Omental fat pad (tissue), 4 donors: Measurements from ENCODE around the gene BOD1. TPM values are rescaled to one million over a fixed set of nuclear protein-coding genes. Genes with fewer than 3 reads are reported as not detected.

ENCODE experiments used
- ATAC-seq: fragments of 150-250 bp; one replicate; pipeline ENCODE4 v1.9.1; 2016; ENCODE audit warnings: mild to moderate bottlenecking, moderate library complexity; ENCODE audit not compliant: low FRiP score
- DNase-seq: peaks from one replicate; pipeline ENCODE4 v3.0.0-alpha.2; 2019; ENCODE audit warnings: low spot score
- total RNA-seq, 4 donors: library from RNA; depleted of rRNA; stranded (reverse); fragments of >200 nt; gene quantifications; one replicate each; pipeline ENCODE4 v1.1.0, GENCODE V29; 2016
- TF ChIP-seq, protein P1 (sequence below), 3 donors: fragments of 450-650 bp; IDR thresholded peaks; one replicate each; pipeline ENCODE4 v1.5.1; 2016 to 2017; ENCODE audit warnings: antibody characterized with exemption in 3 of 3, mild to moderate bottlenecking in 3 of 3, moderate library complexity in 2 of 3

The BOD1 gene
- total RNA-seq, 4 donors from 2014 or later, result 52.9 to 63.1 (median 57.8) TPM

DNA sequence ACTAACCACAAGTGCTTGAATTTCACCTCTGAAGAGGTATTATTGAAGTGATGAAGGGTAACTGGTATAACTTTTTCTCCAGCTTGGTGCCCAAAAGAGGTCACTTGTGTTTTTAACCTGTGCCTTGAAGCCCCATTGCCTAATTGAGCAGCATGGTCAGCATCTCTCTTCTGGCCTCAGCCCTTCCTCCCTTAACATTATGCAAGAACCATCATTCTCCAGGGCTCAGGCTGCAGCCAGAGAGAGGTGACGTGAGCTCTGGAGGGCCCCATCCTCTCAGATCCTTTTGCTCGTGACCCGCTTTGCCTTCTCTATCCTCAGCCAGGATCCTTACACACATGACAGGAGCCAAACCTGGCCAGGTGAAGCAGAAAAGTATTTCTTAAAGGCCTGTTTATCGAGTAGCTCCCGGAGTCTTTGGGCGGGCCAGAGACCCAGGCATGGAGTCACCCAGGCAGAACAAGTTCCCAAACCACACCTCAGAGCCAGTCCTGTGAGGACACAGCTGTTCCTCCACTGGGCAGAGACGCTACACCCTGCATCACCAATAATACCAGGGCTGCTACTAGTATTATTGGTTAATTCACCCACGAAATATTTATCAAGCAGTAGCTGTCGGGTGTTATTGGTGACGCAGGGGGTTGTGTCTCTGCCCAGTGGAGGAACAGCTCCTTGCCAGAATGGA lies 29.6 kb upstream of the BOD1 start:
- DNase-seq (no peak), ATAC-seq (no peak)
- TF ChIP-seq, protein P1, sequence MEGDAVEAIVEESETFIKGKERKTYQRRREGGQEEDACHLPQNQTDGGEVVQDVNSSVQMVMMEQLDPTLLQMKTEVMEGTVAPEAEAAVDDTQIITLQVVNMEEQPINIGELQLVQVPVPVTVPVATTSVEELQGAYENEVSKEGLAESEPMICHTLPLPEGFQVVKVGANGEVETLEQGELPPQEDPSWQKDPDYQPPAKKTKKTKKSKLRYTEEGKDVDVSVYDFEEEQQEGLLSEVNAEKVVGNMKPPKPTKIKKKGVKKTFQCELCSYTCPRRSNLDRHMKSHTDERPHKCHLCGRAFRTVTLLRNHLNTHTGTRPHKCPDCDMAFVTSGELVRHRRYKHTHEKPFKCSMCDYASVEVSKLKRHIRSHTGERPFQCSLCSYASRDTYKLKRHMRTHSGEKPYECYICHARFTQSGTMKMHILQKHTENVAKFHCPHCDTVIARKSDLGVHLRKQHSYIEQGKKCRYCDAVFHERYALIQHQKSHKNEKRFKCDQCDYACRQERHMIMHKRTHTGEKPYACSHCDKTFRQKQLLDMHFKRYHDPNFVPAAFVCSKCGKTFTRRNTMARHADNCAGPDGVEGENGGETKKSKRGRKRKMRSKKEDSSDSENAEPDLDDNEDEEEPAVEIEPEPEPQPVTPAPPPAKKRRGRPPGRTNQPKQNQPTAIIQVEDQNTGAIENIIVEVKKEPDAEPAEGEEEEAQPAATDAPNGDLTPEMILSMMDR (IDR thresholded peaks at IDR 0.05), result no peak

DNA sequence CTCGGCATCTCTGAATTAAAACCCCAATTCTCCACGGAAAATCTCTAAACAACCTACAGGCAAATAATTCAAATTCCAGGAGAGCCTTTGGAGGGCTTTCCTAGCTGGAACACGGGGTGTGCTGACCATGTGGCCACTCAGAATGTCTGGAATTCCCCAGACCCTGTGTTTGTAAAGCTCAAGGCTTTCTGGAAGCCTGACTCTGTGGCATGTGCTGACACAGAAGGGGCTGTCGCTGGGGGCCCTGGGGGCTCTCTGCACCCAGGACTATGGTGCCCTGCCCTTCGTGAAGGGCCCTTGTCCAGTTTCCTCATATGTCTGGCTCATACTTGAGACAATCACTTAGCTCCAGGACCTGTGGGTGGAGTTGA lies 29.0 kb upstream of the BOD1 start:
- DNase-seq, result no peak
- TF ChIP-seq, protein P1 (IDR thresholded peaks at IDR 0.05), result no peak
- no peak for ATAC-seq

DNA sequence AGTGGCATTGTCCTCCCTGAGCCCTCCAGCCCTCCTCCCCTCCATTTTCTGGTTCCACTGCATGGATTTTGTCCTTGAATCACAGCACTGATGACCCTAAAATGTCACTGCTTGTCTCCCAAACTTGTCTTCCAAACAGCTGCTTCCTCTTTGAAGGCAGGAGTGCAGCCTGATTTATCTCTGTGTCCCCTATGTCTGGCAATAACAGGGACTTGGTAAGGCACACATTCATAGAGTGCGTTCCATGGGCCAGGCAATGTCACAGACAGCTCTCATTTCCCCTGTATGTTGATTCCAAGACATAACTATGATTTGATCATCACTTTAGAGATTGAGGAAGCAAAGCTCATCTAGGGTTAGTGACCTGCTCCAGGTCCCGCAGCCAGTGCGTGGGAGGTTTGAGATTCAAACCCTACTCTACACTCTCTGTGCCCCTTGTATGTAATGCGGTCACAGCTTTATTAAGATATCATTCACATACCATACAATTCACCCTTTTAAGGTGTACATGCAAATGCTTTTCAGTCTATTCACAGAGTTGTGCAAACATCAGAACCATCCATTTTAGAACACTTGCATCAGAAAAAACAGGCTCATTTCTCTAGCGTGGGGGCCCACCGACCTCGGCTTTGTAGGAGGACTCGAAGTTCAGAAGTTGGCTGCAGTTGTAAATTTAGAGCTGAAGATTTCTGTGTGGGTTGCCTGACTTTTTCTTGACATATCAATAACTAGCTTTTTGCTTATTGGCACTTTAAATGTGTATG lies 28.4 kb upstream of the BOD1 start:
- DNase-seq (no peak), ATAC-seq (no peak)
- TF ChIP-seq, protein P1 (IDR thresholded peaks at IDR 0.05), result no peak

DNA sequence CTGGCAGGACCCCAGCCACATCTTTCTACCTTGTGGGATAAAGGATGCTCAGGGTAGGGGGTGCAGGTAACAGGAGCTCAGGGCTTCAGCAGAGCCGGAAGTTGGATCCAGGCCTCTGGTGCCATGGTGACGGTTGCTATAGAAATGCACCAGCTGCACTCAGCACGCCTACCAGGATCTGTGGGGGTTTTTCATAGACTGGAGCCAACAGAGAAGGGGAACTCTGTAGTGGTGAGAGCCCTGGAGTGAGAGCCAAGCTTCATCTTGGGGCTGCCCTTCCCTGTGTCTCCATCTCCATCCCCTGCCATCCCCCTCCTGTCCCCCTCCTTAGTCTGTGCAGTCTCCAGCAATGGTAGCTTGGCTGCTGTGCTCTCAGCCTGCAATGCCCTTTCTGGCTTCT lies 27.5 kb upstream of the BOD1 start:
- ATAC-seq, result no peak
- TF ChIP-seq, protein P1 (IDR thresholded peaks at IDR 0.05), result no peak
- no peak for DNase-seq

DNA sequence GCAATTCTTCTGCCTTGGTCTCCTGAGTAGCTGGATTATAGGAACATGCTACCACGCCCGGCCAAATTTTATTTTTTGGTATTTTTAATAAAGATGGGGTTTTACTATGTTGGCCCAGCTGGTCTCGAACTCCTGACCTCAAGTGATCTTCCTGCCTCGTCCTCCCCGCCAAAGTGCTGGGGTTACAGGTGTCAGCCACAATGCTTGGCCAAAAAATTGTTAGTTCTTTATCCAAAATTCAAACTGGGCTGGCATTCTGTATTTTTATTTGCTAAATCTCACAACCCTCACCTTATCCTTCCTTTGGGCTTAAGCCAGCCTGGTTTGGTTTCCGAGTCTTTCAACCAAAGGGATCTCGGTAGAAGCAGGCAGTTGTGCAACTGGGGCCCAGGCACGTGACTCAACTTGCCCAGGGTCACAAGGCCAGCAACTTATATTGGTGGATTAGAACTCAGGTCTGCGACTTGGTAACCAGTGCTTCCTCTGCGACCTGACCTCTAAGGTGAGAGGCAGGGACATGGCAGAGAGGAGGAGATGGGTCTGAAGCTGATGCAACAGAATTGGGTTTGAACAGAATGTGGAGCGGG lies 26.5 kb upstream of the BOD1 start:
- ATAC-seq (no peak), DNase-seq (no peak)
- TF ChIP-seq, protein P1 (IDR thresholded peaks at IDR 0.05), result no peak

DNA sequence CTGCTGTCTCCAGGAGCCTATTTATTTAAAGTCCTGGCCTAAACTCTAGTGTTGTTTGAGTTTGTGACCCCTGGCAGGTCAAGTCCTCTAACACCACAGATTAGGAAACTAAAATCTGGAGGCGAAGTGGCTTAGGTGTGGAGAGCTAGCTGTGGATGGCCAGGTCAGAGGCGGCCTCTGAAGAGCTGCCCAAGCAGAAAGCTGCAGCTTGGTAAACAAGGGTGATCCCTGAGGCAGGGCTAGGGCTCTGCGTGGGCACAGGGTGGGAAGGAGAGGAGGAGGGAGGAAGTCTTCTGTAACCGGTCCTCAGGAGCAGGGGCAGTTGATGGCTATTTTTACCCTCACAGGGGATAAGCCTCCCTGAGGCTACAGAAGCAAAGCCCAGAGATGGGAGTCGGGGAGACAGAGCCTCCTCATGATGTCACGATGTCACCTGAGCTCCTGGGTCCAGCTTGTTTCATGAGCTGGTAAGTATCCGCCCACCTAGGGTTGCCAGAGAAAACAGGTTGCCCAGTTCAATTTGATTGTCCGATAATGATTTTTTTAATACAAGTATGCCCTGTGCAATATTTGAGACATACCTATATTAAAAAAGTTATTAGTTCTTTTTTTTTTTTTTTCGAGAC lies 25.9 kb upstream of the BOD1 start:
- DNase-seq (no peak), ATAC-seq (no peak)
- TF ChIP-seq, protein P1 (IDR thresholded peaks at IDR 0.05), result no peak
